SK-N-SH (cell line): ENCODE data around the gene MPST. TPM values are rescaled to one million over a fixed set of nuclear protein-coding genes. Genes with fewer than 3 reads are reported as not detected.

ENCODE experiments used
- CTCF ChIA-PET: fragments of 300-600, 350-600 bp; formaldehyde crosslinking; extraction: SDS; loops from one replicate; lab custom pipeline; 2021; lab: Yijun Ruan, JAX
- POLR2A ChIA-PET: fragments of 350-600 bp; sonication (Branson Sonifier 250); formaldehyde crosslinking; extraction: SDS; loops from one replicate; lab custom pipeline; 2020; ENCODE audit warnings: antibody characterized with exemption, inconsistent platforms; lab: Yijun Ruan, JAX
- DNase-seq: peaks from one replicate; pipeline ENCODE4 v3.0.0; 2012
- H2AFZ ChIP-seq: fragments of 200-600 bp; sonication (generic); 2 replicates; pipeline ENCODE4 v1.8.1; 2016; ENCODE audit warnings: antibody characterized with exemption, mild to moderate bottlenecking, low read depth
- H3F3A ChIP-seq: fragments of 200-600 bp; sonication (generic); replicated peaks from 2 replicates; pipeline ENCODE3; 2016; ENCODE audit warnings: antibody characterized with exemption, mild to moderate bottlenecking; ENCODE audit not compliant: insufficient read depth
- H3K27ac ChIP-seq, 2 experiments: fragments of 200-500 bp in 1 of 2; fragments of 200-600 bp in 1 of 2; sonication (Bioruptor generic) in 1 of 2; sonication (generic), shearing (Covaris generic) in 1 of 2; 2 replicates each; pipeline versions ENCODE4 v1.5.1 to v1.6.1; 2014 to 2016; ENCODE audit warnings: low read depth in 2 of 2, inconsistent platforms in 1 of 2, low read length in 1 of 2, mild to moderate bottlenecking in 1 of 2, mixed read lengths in 1 of 2
- H3K27me3 ChIP-seq: fragments of 200-600 bp; sonication (generic), shearing (Covaris generic); 2 replicates; pipeline ENCODE4 v1.6.1; 2016; ENCODE audit warnings: mixed run types; ENCODE audit not compliant: insufficient read depth
- H3K36me3 ChIP-seq, 2 experiments: fragments of 200-500 bp in 1 of 2; fragments of 200-600 bp in 1 of 2; sonication (Bioruptor generic) in 1 of 2; sonication (generic) in 1 of 2; replicated peaks in 1 of 2; 2 replicates each; pipeline versions ENCODE3 to v1.5.1; 2014 to 2016; ENCODE audit warnings: low read length in 1 of 2, mild to moderate bottlenecking in 1 of 2; ENCODE audit not compliant: insufficient read depth in 2 of 2, control insufficient read depth in 1 of 2
- H3K4me1 ChIP-seq, 2 experiments: fragments of 200-500 bp in 1 of 2; fragments of 200-600 bp in 1 of 2; sonication (Bioruptor generic) in 1 of 2; sonication (generic), shearing (Covaris generic) in 1 of 2; 2 replicates each; pipeline versions ENCODE4 v1.5.1 to v1.6.1; 2014 to 2016; ENCODE audit warnings: low read depth in 1 of 2, low read length in 1 of 2, mixed run types in 1 of 2; ENCODE audit not compliant: insufficient read depth in 2 of 2, control insufficient read depth in 1 of 2
- H3K4me2 ChIP-seq: fragments of 200-600 bp; sonication (generic), shearing (Covaris generic); 2 replicates; pipeline ENCODE4 v1.6.1; 2017; ENCODE audit warnings: mixed run types
- H3K4me3 ChIP-seq, 2 experiments: fragments of 200-500 bp in 1 of 2; fragments of 200-600 bp in 1 of 2; sonication (Bioruptor generic) in 1 of 2; sonication (generic), shearing (Covaris generic) in 1 of 2; 2 replicates each; pipeline versions ENCODE4 v1.5.1 to v1.8.1; 2014 to 2016; ENCODE audit warnings: low read depth in 2 of 2, inconsistent platforms in 1 of 2, low read length in 1 of 2, mild to moderate bottlenecking in 1 of 2, mixed read lengths in 1 of 2, moderate library complexity in 1 of 2
- H3K79me2 ChIP-seq: fragments of 200-600 bp; sonication (generic); 2 replicates; pipeline ENCODE4 v1.8.1; 2017; ENCODE audit warnings: mild to moderate bottlenecking; ENCODE audit not compliant: insufficient read depth
- H3K9ac ChIP-seq: fragments of 200-600 bp; sonication (generic); 2 replicates; pipeline ENCODE4 v1.6.1; 2017; ENCODE audit warnings: mixed run types
- H3K9me2 ChIP-seq: fragments of 200-600 bp; sonication (generic); 2 replicates; pipeline ENCODE4 v1.6.1; 2017; ENCODE audit warnings: mixed run types
- H3K9me3 ChIP-seq: fragments of 200-600 bp; sonication (generic); 2 replicates; pipeline ENCODE4 v1.6.1; 2017; ENCODE audit warnings: mixed run types, mild to moderate bottlenecking, moderate library complexity
- H4K20me1 ChIP-seq: fragments of 200-600 bp; sonication (generic); 2 replicates; pipeline ENCODE4 v1.6.1; 2017; ENCODE audit warnings: mild to moderate bottlenecking, mixed run types; ENCODE audit not compliant: insufficient read depth
- CHD2 ChIP-seq: fragments of 150-350 bp; IDR thresholded peaks from 2 replicates; pipeline ENCODE4 v1.6.1; 2018; ENCODE audit warnings: low read length; ENCODE audit not compliant: partially characterized antibody
- EP300 ChIP-seq, 2 experiments: IDR thresholded peaks; 2 replicates each; pipeline versions ENCODE4 v1.4.0 to v1.6.1; 2012; ENCODE audit warnings: borderline replicate concordance in 1 of 2, low read depth in 1 of 2, low read length in 1 of 2
- EZH2phosphoT487 ChIP-seq: fragments of 200-600 bp; sonication (generic); IDR thresholded peaks from 2 replicates; pipeline ENCODE4 v1.6.1; 2017; ENCODE audit warnings: low read depth, mixed run types, mild to moderate bottlenecking, antibody characterized with exemption, moderate library complexity, borderline replicate concordance
- FOXM1 ChIP-seq: IDR thresholded peaks from 2 replicates; pipeline ENCODE4 v1.4.0; 2012; ENCODE audit warnings: low read depth, mild to moderate bottlenecking
- GATA2 ChIP-seq: sonication (generic); formaldehyde crosslinking; IDR thresholded peaks from 2 replicates; pipeline ENCODE4 v1.5.0; 2020; ENCODE audit warnings: mild to moderate bottlenecking, missing genetic modification reagents
- JUND ChIP-seq: IDR thresholded peaks from 2 replicates; pipeline ENCODE4 v1.4.0; 2012
- MXI1 ChIP-seq: IDR thresholded peaks from 2 replicates; pipeline ENCODE4 v1.6.1; 2012; ENCODE audit warnings: mild to moderate bottlenecking, low read depth, low read length, improper control_type of control experiment
- NFIC ChIP-seq: IDR thresholded peaks from 2 replicates; pipeline ENCODE4 v1.4.0; 2012; ENCODE audit warnings: borderline replicate concordance
- NRF1 ChIP-seq: IDR thresholded peaks from 2 replicates; pipeline ENCODE4 v1.6.1; 2012; ENCODE audit warnings: low read depth, mild to moderate bottlenecking, low read length
- RAD21 ChIP-seq: IDR thresholded peaks from 2 replicates; pipeline ENCODE4 v1.6.1; 2012; ENCODE audit warnings: mild to moderate bottlenecking, low read length
- RFX5 ChIP-seq: IDR thresholded peaks from 2 replicates; pipeline ENCODE4 v1.6.1; 2012; ENCODE audit warnings: mild to moderate bottlenecking, improper control_type of control experiment, low read length
- RXRA ChIP-seq: IDR thresholded peaks from 2 replicates; pipeline ENCODE4 v1.4.0; 2012; ENCODE audit warnings: low read depth, mild to moderate bottlenecking, borderline replicate concordance
- SIN3A ChIP-seq: IDR thresholded peaks from 2 replicates; pipeline ENCODE4 v1.6.1; 2012; ENCODE audit warnings: low read depth, mild to moderate bottlenecking, low read length, moderate library complexity, borderline replicate concordance
- TAF1 ChIP-seq: IDR thresholded peaks from 2 replicates; pipeline ENCODE4 v1.6.1; 2012; ENCODE audit warnings: low read depth, mild to moderate bottlenecking, low read length, moderate library complexity, borderline replicate concordance
- TCF12 ChIP-seq: IDR thresholded peaks from 2 replicates; pipeline ENCODE4 v1.4.0; 2012
- TEAD4 ChIP-seq: IDR thresholded peaks from 2 replicates; pipeline ENCODE4 v1.4.0; 2012; ENCODE audit warnings: mild to moderate bottlenecking, borderline replicate concordance; ENCODE audit not compliant: insufficient read depth
- YY1 ChIP-seq: IDR thresholded peaks from 2 replicates; pipeline ENCODE4 v1.4.0; 2012; ENCODE audit warnings: low read depth, mild to moderate bottlenecking
- WGBS: methylation state at CpG from one replicate; pipeline ENCODE4 v1.1.6; 2017; ENCODE audit warnings: low lambda C conversion rate; 5-methylcytosine and 5-hydroxymethylcytosine counted together
- polyA plus RNA-seq, 3 experiments: library from polyadenylated mRNA; depleted of rRNA; stranded (reverse); fragments of >200 nt; gene quantifications; 2 replicates each; pipeline ENCODE4 v1.2.3, GENCODE V29; 2012
- TF ChIP-seq, protein P1 (sequence below): IDR thresholded peaks from 2 replicates; pipeline ENCODE4; 2012
- TF ChIP-seq, protein P2 (sequence below): IDR thresholded peaks from 2 replicates; pipeline ENCODE4 v1.4.0; 2012; ENCODE audit warnings: low read depth, borderline replicate concordance
- TF ChIP-seq, protein P3 (sequence below): IDR thresholded peaks from 2 replicates; pipeline ENCODE4 v1.6.1; 2012; ENCODE audit warnings: mild to moderate bottlenecking, low read depth, low read length, moderate library complexity

The MPST gene
- polyA plus RNA-seq, 1 of the 3 experiments (the other 2 are of a cell fraction), result 60.4 TPM

DNA sequence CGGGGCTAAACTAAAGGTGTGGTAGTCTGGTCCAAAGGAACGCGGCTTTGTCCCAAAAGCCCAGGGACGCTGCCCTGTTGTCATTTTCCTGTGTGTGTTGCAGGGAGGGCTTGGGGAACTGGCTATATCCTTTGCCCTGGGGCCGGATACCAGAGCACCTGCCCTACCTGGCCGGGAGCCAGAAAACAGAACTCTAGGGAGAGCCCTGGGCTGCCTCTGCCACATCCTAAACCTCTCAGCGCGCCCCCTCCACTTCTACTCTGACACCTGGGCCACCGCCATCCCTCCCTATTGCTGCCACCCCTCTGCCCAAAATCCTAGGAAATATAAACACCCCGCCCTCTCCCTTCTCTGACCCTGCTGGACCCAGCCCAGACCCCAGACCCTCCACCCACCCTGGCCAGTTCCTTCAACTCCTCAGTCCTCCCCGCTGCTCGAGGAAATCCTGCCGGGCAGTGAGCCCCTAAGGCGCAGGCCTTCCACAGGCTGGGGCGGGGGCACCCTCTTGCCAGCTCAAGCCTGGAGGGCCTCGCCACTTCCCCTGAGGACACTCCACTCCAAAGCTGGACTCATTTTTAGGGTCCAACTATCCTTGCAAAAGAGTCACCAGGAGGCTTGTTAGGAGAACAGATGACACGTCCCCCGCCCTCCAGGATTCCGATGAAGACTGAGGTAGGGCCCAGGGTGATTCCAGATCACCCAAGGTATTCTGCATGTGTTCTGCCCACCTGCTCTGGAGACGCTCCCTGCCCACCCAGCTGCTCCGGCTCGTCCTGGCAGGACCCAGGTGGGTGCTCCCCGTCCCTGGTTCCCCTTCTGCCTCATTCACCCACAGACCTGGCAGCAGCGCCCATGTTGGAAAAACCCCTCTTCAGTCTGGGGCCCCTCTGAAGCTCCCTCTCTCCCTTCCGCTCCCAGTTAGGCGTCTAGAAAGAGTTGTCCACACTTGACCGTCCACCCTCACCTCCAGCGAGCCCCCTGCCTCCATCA lies 44.2 kb downstream of the MPST start:
- 94% methylated on average over 26 of the region's 28 CpGs for WGBS
- Histone ChIP-seq H3K36me3 (peaks cover 0 to 14% of the 10 kb centered on the region in 2 experiments), H3K4me3 (no peak overlapping the region), H3K4me2 (no peak overlapping the region), H3F3A (no peaks in the 10 kb centered on the region), H3K9ac (no peak overlapping the region), H4K20me1 (no peaks in the 10 kb centered on the region), H3K9me2 (no peaks in the 10 kb centered on the region), H3K27ac (no peak overlapping the region), H3K9me3 (no peaks in the 10 kb centered on the region), H2AFZ (no peak overlapping the region), H3K27me3 (peaks cover 7% of the 10 kb centered on the region; the same call in 1 of the 2 replicates), H3K4me1 (no peaks in the 10 kb centered on the region), H3K79me2 (no peaks in the 10 kb centered on the region)
- DNase-seq, result no peak
- CTCF ChIA-PET, result interaction anchor here (1.0 to 1.6 kb wide), 2 partner anchors 16 to 18 kb away, joined by 3 read pairs; no protein-coding TSS in a partner anchor
- no peak for TF ChIP-seq NRF1
- TF ChIP-seq CHD2, result no peak
- TF ChIP-seq SIN3A, result no peak
- TF ChIP-seq, protein P1, sequence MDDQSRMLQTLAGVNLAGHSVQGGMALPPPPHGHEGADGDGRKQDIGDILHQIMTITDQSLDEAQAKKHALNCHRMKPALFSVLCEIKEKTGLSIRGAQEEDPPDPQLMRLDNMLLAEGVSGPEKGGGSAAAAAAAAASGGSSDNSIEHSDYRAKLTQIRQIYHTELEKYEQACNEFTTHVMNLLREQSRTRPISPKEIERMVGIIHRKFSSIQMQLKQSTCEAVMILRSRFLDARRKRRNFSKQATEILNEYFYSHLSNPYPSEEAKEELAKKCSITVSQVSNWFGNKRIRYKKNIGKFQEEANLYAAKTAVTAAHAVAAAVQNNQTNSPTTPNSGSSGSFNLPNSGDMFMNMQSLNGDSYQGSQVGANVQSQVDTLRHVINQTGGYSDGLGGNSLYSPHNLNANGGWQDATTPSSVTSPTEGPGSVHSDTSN, result no peak
- no peak for TF ChIP-seq TAF1
- TF ChIP-seq RFX5, result no peak
- TF ChIP-seq RAD21, result no peak
- TF ChIP-seq EZH2phosphoT487, result no peak
- TF ChIP-seq TEAD4, result no peak
- no peak for TF ChIP-seq RXRA
- TF ChIP-seq GATA2, result no peak
- TF ChIP-seq FOXM1, result no peak
- no peak for TF ChIP-seq YY1
- TF ChIP-seq TCF12, result no peak
- TF ChIP-seq MXI1, result no peak
- POLR2A ChIA-PET, result interaction anchor here (0.6 kb wide), 1 partner anchor 28 kb away, joined by 3 read pairs; no protein-coding TSS in a partner anchor

DNA sequence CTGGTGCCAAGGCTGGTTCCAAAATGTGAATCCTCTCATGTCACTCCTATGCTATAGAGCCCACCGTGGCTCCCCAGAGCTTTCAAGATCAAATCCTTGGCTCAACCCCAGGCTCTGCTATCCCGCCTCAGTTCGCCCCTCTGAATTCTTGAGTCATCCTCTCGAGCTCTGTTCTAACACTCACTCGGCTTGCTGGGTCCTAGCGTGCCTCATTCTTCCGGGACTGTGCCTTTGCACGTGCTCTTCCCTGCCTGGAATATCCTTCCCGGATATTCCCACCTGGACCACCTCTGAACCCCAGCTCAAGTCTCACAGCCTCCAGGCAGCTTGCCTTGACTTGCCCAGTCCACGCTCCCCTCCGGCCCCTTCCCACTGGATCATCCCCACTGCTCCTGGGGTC lies 45.0 kb downstream of the MPST start:
- POLR2A ChIA-PET, result no interaction called here
- Histone ChIP-seq H3K27ac (no peak overlapping the region), H4K20me1 (no peaks in the 10 kb centered on the region), H3K9me2 (no peaks in the 10 kb centered on the region), H3K9ac (no peak overlapping the region), H3K4me1 (no peaks in the 10 kb centered on the region; a peak in 1 of 4 replicates), H3K9me3 (no peaks in the 10 kb centered on the region), H3K79me2 (no peaks in the 10 kb centered on the region), H3K4me2 (no peak overlapping the region), H3K27me3 (peaks cover 12% of the 10 kb centered on the region; the same call in 1 of the 2 replicates), H3F3A (no peaks in the 10 kb centered on the region), H2AFZ (no peak overlapping the region), H3K36me3 (peaks cover 0 to 8% of the 10 kb centered on the region in 2 experiments), H3K4me3 (no peak overlapping the region)
- CTCF ChIA-PET, result interaction anchor here (1.0 kb wide), 1 partner anchor 19 kb away, joined by 3 read pairs; no protein-coding TSS in a partner anchor
- WGBS, result 96% methylated on average over 11 of the region's 11 CpGs
- no peak for DNase-seq
- TF ChIP-seq TAF1 (no peak), SIN3A (no peak), CHD2 (no peak), EP300 (IDR thresholded peaks at IDR 0.05; ENCODE audit: borderline replicate concordance in 1 of 2, low read depth in 1 of 2, low read length in 1 of 2) (no peak), JUND (no peak), NFIC (no peak)
- TF ChIP-seq, protein P1, result no peak
- TF ChIP-seq, protein P2, sequence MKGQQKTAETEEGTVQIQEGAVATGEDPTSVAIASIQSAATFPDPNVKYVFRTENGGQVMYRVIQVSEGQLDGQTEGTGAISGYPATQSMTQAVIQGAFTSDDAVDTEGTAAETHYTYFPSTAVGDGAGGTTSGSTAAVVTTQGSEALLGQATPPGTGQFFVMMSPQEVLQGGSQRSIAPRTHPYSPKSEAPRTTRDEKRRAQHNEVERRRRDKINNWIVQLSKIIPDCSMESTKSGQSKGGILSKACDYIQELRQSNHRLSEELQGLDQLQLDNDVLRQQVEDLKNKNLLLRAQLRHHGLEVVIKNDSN, result no peak
- TF ChIP-seq, protein P3, sequence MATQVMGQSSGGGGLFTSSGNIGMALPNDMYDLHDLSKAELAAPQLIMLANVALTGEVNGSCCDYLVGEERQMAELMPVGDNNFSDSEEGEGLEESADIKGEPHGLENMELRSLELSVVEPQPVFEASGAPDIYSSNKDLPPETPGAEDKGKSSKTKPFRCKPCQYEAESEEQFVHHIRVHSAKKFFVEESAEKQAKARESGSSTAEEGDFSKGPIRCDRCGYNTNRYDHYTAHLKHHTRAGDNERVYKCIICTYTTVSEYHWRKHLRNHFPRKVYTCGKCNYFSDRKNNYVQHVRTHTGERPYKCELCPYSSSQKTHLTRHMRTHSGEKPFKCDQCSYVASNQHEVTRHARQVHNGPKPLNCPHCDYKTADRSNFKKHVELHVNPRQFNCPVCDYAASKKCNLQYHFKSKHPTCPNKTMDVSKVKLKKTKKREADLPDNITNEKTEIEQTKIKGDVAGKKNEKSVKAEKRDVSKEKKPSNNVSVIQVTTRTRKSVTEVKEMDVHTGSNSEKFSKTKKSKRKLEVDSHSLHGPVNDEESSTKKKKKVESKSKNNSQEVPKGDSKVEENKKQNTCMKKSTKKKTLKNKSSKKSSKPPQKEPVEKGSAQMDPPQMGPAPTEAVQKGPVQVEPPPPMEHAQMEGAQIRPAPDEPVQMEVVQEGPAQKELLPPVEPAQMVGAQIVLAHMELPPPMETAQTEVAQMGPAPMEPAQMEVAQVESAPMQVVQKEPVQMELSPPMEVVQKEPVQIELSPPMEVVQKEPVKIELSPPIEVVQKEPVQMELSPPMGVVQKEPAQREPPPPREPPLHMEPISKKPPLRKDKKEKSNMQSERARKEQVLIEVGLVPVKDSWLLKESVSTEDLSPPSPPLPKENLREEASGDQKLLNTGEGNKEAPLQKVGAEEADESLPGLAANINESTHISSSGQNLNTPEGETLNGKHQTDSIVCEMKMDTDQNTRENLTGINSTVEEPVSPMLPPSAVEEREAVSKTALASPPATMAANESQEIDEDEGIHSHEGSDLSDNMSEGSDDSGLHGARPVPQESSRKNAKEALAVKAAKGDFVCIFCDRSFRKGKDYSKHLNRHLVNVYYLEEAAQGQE, result no peak
